ENCODE data around the gene NANP.

The NANP gene

GRCh38 chr20:25571817-25572216, 52.0 kb downstream of the NANP start:
- no peak for DNase-seq (ENCODE audit: low read depth in 2 of 3, low spot score in 2 of 3)

GRCh38 chr20:25571240-25571639, 52.6 kb downstream of the NANP start:
- DNase-seq (ENCODE audit: low read depth in 2 of 3, low spot score in 2 of 3), result no peak

GRCh38 chr20:25570148-25570530, 53.7 kb downstream of the NANP start:
- DNase-seq (ENCODE audit: low read depth in 2 of 3, low spot score in 2 of 3), result no peak

DNA sequence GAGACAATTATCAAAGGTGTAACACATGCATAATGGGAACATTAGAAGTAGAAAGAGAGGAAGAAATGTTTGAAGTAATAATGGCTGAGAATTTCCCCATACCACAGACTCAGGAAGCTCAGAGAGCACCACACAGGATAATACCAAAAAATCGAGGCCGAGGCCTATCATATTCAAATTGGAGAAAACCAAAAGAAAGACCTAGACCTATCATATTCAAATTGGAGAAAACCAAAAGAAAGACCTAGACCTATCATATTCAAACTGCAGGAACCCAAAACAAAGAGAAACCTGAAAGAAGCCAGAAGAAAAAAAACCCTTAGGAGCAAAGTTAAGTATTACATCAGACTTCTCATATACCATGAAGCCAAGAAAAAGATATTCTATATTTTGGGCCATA, 56.5 kb downstream of the NANP start:
- DNase-seq (ENCODE audit: low read depth in 2 of 3, low spot score in 2 of 3), result no peak

DNA sequence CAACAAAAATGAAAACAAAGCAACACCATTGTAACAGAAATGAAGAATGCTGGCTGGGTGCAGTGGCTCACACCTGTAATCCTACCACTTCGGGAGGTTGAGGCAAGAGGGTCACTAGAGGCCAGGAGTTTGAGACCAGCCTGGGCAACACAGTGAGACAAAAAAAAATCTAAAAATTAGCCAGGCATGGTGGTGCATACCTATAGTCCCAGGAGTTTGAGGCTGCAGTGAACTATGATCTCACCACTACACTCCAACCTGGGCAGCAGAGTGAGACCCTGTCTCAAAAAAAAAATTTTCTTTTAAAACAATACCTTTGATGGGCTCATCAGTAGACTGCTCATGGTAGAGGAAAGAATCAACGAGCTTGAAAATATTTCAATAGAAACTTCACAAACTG, 57.0 kb downstream of the NANP start:
- no peak for DNase-seq (ENCODE audit: low read depth in 2 of 3, low spot score in 2 of 3)

DNA sequence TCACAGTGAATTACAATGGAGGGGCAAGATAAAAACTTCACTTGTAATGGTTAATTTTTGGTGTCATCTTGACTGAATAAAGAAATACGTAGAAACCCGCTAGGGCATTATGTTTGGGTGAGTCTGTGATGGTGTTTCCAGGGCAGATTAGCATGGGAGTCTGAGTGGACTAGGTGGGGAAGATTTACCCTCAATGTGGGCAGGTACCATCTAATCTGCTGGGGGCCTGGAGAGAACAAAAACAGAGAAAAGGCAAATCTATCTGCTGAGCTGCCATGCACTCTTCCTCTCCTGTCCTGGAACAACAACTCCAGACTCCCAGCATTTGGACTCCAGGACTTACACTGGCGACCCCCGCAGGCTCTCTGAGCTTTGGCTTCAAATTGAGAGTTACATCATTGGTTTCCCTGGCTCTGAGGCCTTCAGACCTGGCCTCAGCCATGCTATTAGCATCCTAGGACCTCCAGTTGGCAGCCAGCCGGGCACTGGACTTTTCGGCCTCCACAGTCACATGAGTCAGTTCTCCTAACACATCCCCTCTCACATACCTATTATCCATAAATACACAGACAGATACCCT, 58.1 kb downstream of the NANP start:
- no peak for DNase-seq (ENCODE audit: low read depth in 2 of 3, low spot score in 2 of 3)

- no peak for DNase-seq (ENCODE audit: low read depth in 2 of 3, low spot score in 2 of 3)
Observed at GRCh38 chr20:25563876-25564275, 59.9 kb downstream of the NANP start.

- DNase-seq (ENCODE audit: low read depth in 2 of 3, low spot score in 2 of 3), result no peak
Observed at GRCh38 chr20:25563362-25563761, 60.5 kb downstream of the NANP start.
